Caco-2 (cell line): Measurements from ENCODE around the gene BUB1. TPM values are rescaled to one million over a fixed set of nuclear protein-coding genes. Genes with fewer than 3 reads are reported as not detected.

Source experiments
- BruUV-seq: library from RNA; stranded (reverse); fragments of 400-500 nt; replicated peaks from 2 replicates; lab custom pipeline; 2021; lab: Mats Ljungman, UMichigan
- CTCF ChIA-PET: fragments of 300-600 bp; sonication (Branson Sonifier 250); formaldehyde crosslinking; loops from one replicate; lab custom pipeline; 2022; ENCODE audit warnings: antibody characterized with exemption; lab: Charles Lee
- POLR2A ChIA-PET: fragments of 300-600 bp; sonication (Branson Sonifier 250); formaldehyde crosslinking; loops from one replicate; lab custom pipeline; 2022; ENCODE audit warnings: antibody characterized with exemption; lab: Charles Lee
- DNase-seq, 2 experiments: peaks; one replicate each; pipeline versions ENCODE4 v3.0.0 to v3.0.0-alpha.2; 2020 to 2022
- H3K27me3 ChIP-seq: replicated peaks from 2 replicates; pipeline ENCODE4 v1.6.0; 2011; ENCODE audit warnings: low read length; ENCODE audit not compliant: control insufficient read depth, insufficient read depth
- H3K36me3 ChIP-seq: 2 replicates; pipeline ENCODE4 v1.5.1; 2011; ENCODE audit warnings: low read length; ENCODE audit not compliant: control insufficient read depth, insufficient read depth
- H3K4me1 ChIP-seq: fragments of 250-450 bp; sonication (Bioruptor Pico); 2 replicates; pipeline ENCODE4 v1.5.1; 2020; ENCODE audit warnings: mild to moderate bottlenecking
- H3K4me3 ChIP-seq: 2 replicates; pipeline ENCODE4 v1.5.1; 2011; ENCODE audit warnings: low read depth, mild to moderate bottlenecking, control low read depth, low read length
- H3K9me3 ChIP-seq: fragments of 250-450 bp; sonication (Bioruptor Pico); 2 replicates; pipeline ENCODE4 v1.5.1; 2020; ENCODE audit warnings: mild to moderate bottlenecking, moderate library complexity
- H3K27ac Mint-ChIP-seq: one replicate; pipeline ENCODE4 v1.8.0; 2022; ENCODE audit warnings: mixed read lengths; ENCODE audit not compliant: unreplicated experiment
- H3K27me3 Mint-ChIP-seq: one replicate; pipeline ENCODE4 v1.8.0; 2022; ENCODE audit warnings: mixed read lengths; ENCODE audit not compliant: insufficient read depth, unreplicated experiment
- H3K36me3 Mint-ChIP-seq: one replicate; pipeline ENCODE4 v1.8.0; 2022; ENCODE audit warnings: mild to moderate bottlenecking, mixed read lengths; ENCODE audit not compliant: insufficient read depth, unreplicated experiment
- H3K4me1 Mint-ChIP-seq: one replicate; pipeline ENCODE4 v1.8.0; 2022; ENCODE audit warnings: low read depth, mixed read lengths; ENCODE audit not compliant: unreplicated experiment
- H3K4me3 Mint-ChIP-seq: one replicate; pipeline ENCODE4 v1.8.0; 2022; ENCODE audit warnings: mild to moderate bottlenecking, moderate library complexity, mixed read lengths; ENCODE audit not compliant: unreplicated experiment
- H3K9me3 Mint-ChIP-seq: one replicate; pipeline ENCODE4 v1.8.0; 2022; ENCODE audit warnings: mixed read lengths; ENCODE audit not compliant: unreplicated experiment
- CTCF ChIP-seq, 2 experiments: fragments of 200-600 bp in 1 of 2; IDR thresholded peaks; 1 replicate in 1 of 2; 2 replicates in 1 of 2; pipeline versions ENCODE4 v1.5.1 to v1.8.0; 2011 to 2022; ENCODE audit warnings: antibody characterized with exemption in 1 of 2, control low read depth in 1 of 2, inconsistent platforms in 1 of 2, low read depth in 1 of 2, low read length in 1 of 2, mild to moderate bottlenecking in 1 of 2, moderate library complexity in 1 of 2; ENCODE audit not compliant: insufficient read depth in 1 of 2, severe bottlenecking in 1 of 2, unreplicated experiment in 1 of 2
- intact Hi-C: fragments of 100-400 bp; cut with micrococcal nuclease; formaldehyde crosslinking; loops from one replicate; pipeline ENCODE4 v1.10.0; 2022; ENCODE audit not compliant: unreplicated experiment
- total RNA-seq: library from RNA; stranded (reverse); gene quantifications from 2 replicates; pipeline ENCODE4 v1.2.3, GENCODE V29; 2022

Gene BUB1
- total RNA-seq, 1 experiment from 2014 or later: 60.7 TPM

- Histone ChIP-seq H3K9me3 (no peaks in the 10 kb centered on the region), H3K4me1 (no peaks in the 10 kb centered on the region), H3K27me3 (no peaks in the 10 kb centered on the region), H3K4me3 (no peak overlapping the region), H3K36me3 (peaks cover 3% of the 10 kb centered on the region; the same call in 1 of the 2 replicates)
- Mint-ChIP-seq H3K36me3 (peaks cover 74% of the 10 kb centered on the region), H3K9me3 (no peaks in the 10 kb centered on the region), H3K27me3 (no peaks in the 10 kb centered on the region), H3K4me3 (no peak overlapping the region), H3K4me1 (no peaks in the 10 kb centered on the region), H3K27ac (no peak overlapping the region)
- no peak for DNase-seq
- TF ChIP-seq CTCF (IDR thresholded peaks at IDR 0.05; ENCODE audit: insufficient read depth in 1 of 2, low read depth in 1 of 2, low read length in 1 of 2, severe bottlenecking in 1 of 2, unreplicated experiment in 1 of 2): no peak
- CTCF ChIA-PET: interaction anchor here (0.6 kb wide), 1 partner anchor 164 kb away, joined by 3 read pairs; no protein-coding TSS in a partner anchor
- intact Hi-C loops: loop anchor here (2.0 kb wide), 1 partner anchor 13 kb away; no protein-coding TSS in a partner anchor
- POLR2A ChIA-PET: no interaction called here
- BruUV-seq: no TSS peak
Measured at GRCh38 chr2:110647777-110648176, 30.1 kb downstream of the BUB1 start.

GRCh38 chr2:110645616-110646015 is 32.2 kb downstream of the BUB1 start:
- H3K4me3 ChIP-seq: no peak overlapping the region
- Mint-ChIP-seq H3K27ac (no peak overlapping the region), H3K27me3 (no peaks in the 10 kb centered on the region), H3K36me3 (peaks cover 78% of the 10 kb centered on the region), H3K4me3 (no peak overlapping the region), H3K4me1 (no peaks in the 10 kb centered on the region), H3K9me3 (no peaks in the 10 kb centered on the region)
- peaks cover 3% of the 10 kb centered on the region; the same call in 1 of the 2 replicates for H3K36me3 ChIP-seq
- no TSS peak for BruUV-seq
- no peaks in the 10 kb centered on the region for H3K9me3 ChIP-seq
- ChIA-PET POLR2A (no interaction called here), CTCF (no interaction called here)
- TF ChIP-seq CTCF (IDR thresholded peaks at IDR 0.05; ENCODE audit: insufficient read depth in 1 of 2, low read depth in 1 of 2, low read length in 1 of 2, severe bottlenecking in 1 of 2, unreplicated experiment in 1 of 2): no peak
- H3K4me1 ChIP-seq: no peaks in the 10 kb centered on the region
- intact Hi-C loops: no loop called here
- DNase-seq: no peak
- H3K27me3 ChIP-seq: no peaks in the 10 kb centered on the region

- H3K4me1 Mint-ChIP-seq: no peaks in the 10 kb centered on the region
- H3K4me3 Mint-ChIP-seq: no peak overlapping the region
- no peaks in the 10 kb centered on the region for H3K9me3 Mint-ChIP-seq
- H3K27me3 Mint-ChIP-seq: no peaks in the 10 kb centered on the region
- Histone ChIP-seq H3K4me3 (no peak overlapping the region), H3K9me3 (no peaks in the 10 kb centered on the region), H3K4me1 (no peaks in the 10 kb centered on the region), H3K36me3 (no peaks in the 10 kb centered on the region), H3K27me3 (no peaks in the 10 kb centered on the region)
- no TSS peak for BruUV-seq
- intact Hi-C loops: no loop called here
- no peak for TF ChIP-seq CTCF (IDR thresholded peaks at IDR 0.05; ENCODE audit: insufficient read depth in 1 of 2, low read depth in 1 of 2, low read length in 1 of 2, severe bottlenecking in 1 of 2, unreplicated experiment in 1 of 2)
- peaks cover 82% of the 10 kb centered on the region for H3K36me3 Mint-ChIP-seq
- ChIA-PET CTCF (no interaction called here), POLR2A (no interaction called here)
- no peak overlapping the region for H3K27ac Mint-ChIP-seq
- DNase-seq: no peak
Measured at GRCh38 chr2:110644357-110644756, 33.5 kb downstream of the BUB1 start.
